HepG2 (cell line): ENCODE data around the gene KIAA1755. TPM values are rescaled to one million over a fixed set of nuclear protein-coding genes. Genes with fewer than 3 reads are reported as not detected.

Source experiments
- AHR ChIP-seq: IDR thresholded peaks from 2 replicates; pipeline ENCODE4 v1.6.1; 2018; ENCODE audit warnings: missing genetic modification reagents, missing compliant biosample characterization
- ATF1 ChIP-seq: IDR thresholded peaks from 2 replicates; pipeline ENCODE4 v1.6.1; 2016; ENCODE audit warnings: mild to moderate bottlenecking, control low read depth
- GPN1 ChIP-seq: sonication (generic); formaldehyde crosslinking; IDR thresholded peaks from 2 replicates; pipeline ENCODE4 v1.5.1; 2020; ENCODE audit warnings: missing genetic modification reagents, borderline replicate concordance
- NFATC3 ChIP-seq: sonication (generic); formaldehyde crosslinking; IDR thresholded peaks from 2 replicates; pipeline ENCODE4 v1.5.1; 2020; ENCODE audit warnings: mild to moderate bottlenecking, missing genetic modification reagents
- PPARG ChIP-seq: conservative IDR thresholded peaks from 2 replicates; pipeline ENCODE4 v1.6.1; 2016; ENCODE audit warnings: missing biosample characterization, missing genetic modification reagents
- PRDM4 ChIP-seq: sonication (generic); formaldehyde crosslinking; IDR thresholded peaks from 2 replicates; pipeline ENCODE4 v1.9.0; 2021; ENCODE audit warnings: missing genetic modification reagents, borderline replicate concordance
- STAG1 ChIP-seq: sonication (generic); formaldehyde crosslinking; IDR thresholded peaks from 2 replicates; pipeline ENCODE4 v1.4.0; 2020; ENCODE audit warnings: missing genetic modification reagents
- TARDBP ChIP-seq: sonication (generic); formaldehyde crosslinking; IDR thresholded peaks from 2 replicates; pipeline ENCODE4 v1.8.0; 2022; ENCODE audit warnings: mild to moderate bottlenecking, missing genetic modification reagents
- ZFP82 ChIP-seq: sonication (generic); formaldehyde crosslinking; IDR thresholded peaks from 2 replicates; pipeline ENCODE4 v1.5.1; 2020; ENCODE audit warnings: mild to moderate bottlenecking, missing genetic modification reagents, borderline replicate concordance
- ZNF12 ChIP-seq: sonication (generic); formaldehyde crosslinking; IDR thresholded peaks from 2 replicates; pipeline ENCODE4 v1.5.0; 2020; ENCODE audit warnings: missing genetic modification reagents
- ZNF350 ChIP-seq: sonication (generic); formaldehyde crosslinking; IDR thresholded peaks from 2 replicates; pipeline ENCODE4 v1.4.0; 2020; ENCODE audit warnings: mild to moderate bottlenecking, low read depth, missing genetic modification reagents, borderline replicate concordance
- ZNF354B ChIP-seq: sonication (generic); formaldehyde crosslinking; IDR thresholded peaks from 2 replicates; pipeline ENCODE4 v1.8.0; 2022; ENCODE audit warnings: mild to moderate bottlenecking, missing genetic modification reagents
- ZNF777 ChIP-seq: sonication (generic); formaldehyde crosslinking; IDR thresholded peaks from 2 replicates; pipeline ENCODE4 v1.4.0; 2020; ENCODE audit warnings: missing genetic modification reagents
- polyA plus RNA-seq, 8 experiments: library from polyadenylated mRNA; depleted of rRNA in 3 of 8; stranded (reverse) in 7 of 8; unstranded in 1 of 8; fragments of >200 nt; fragmentation: Illumina TruSeq in 4 of 8; extraction: Trizol in 4 of 8; gene quantifications; 2 replicates each; pipeline versions ENCODE4 v1.2.1 to v1.2.3, GENCODE V29; 2011 to 2016; ENCODE audit warnings: low read depth in 4 of 8, missing spikeins in 1 of 8, mixed read lengths in 1 of 8; ENCODE audit not compliant: insufficient read depth in 1 of 8
- total RNA-seq, 5 experiments: library from RNA; depleted of rRNA; stranded (reverse); fragments of >200 nt; fragmentation: Illumina TruSeq; extraction: Trizol; gene quantifications; 2 replicates each; pipeline ENCODE4 v1.2.3, GENCODE V29; 2016; ENCODE audit warnings: low read depth in 1 of 5
- TF ChIP-seq, protein P1 (sequence below): sonication (generic); formaldehyde crosslinking; IDR thresholded peaks from 2 replicates; pipeline ENCODE4 v1.4.0; 2020; ENCODE audit warnings: low read depth, mild to moderate bottlenecking, missing genetic modification reagents
- TF ChIP-seq, protein P2 (sequence below): sonication (generic); formaldehyde crosslinking; IDR thresholded peaks from 2 replicates; pipeline ENCODE4 v1.4.0; 2020; ENCODE audit warnings: low read depth, mild to moderate bottlenecking, missing genetic modification reagents
- TF ChIP-seq, protein P3 (sequence below): sonication (generic); formaldehyde crosslinking; IDR thresholded peaks from 2 replicates; pipeline ENCODE4 v1.8.1; 2023; ENCODE audit warnings: mild to moderate bottlenecking, missing genetic modification reagents
- TF ChIP-seq, protein P4 (sequence below): sonication (generic); formaldehyde crosslinking; IDR thresholded peaks from 2 replicates; pipeline ENCODE4 v1.5.0; 2020; ENCODE audit warnings: mild to moderate bottlenecking, missing genetic modification reagents, borderline replicate concordance

Gene KIAA1755
- total and polyA plus RNA-seq, 2 of the 13 experiments (the other 11 are each of a cell fraction or from before 2014, with no cell fraction given), result 0.04 TPM; not detected in 1

- TF ChIP-seq ATF1 (CRISPR knock-in tag) (no peak), TARDBP (CRISPR knock-in tag) (peak; percentile 48; the same call in 1 of the 2 replicates), ZNF777 (CRISPR knock-in tag) (no peak), AHR (CRISPR knock-in tag) (0 out of 2 replicates have a peak, but pooled peaks have one; percentile 57), PPARG (CRISPR knock-in tag) (no peak), GPN1 (CRISPR knock-in tag) (no peak), STAG1 (CRISPR knock-in tag) (peak; percentile 70), ZFP82 (CRISPR knock-in tag) (no peak), ZNF354B (CRISPR knock-in tag) (no peak), NFATC3 (CRISPR knock-in tag) (no peak), ZNF12 (CRISPR knock-in tag) (no peak), ZNF350 (CRISPR knock-in tag) (peak; percentile 53; the same call in 1 of the 2 replicates), PRDM4 (CRISPR knock-in tag) (no peak)
- TF ChIP-seq, protein P1, sequence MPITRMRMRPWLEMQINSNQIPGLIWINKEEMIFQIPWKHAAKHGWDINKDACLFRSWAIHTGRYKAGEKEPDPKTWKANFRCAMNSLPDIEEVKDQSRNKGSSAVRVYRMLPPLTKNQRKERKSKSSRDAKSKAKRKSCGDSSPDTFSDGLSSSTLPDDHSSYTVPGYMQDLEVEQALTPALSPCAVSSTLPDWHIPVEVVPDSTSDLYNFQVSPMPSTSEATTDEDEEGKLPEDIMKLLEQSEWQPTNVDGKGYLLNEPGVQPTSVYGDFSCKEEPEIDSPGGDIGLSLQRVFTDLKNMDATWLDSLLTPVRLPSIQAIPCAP (CRISPR knock-in tag), result no peak
- TF ChIP-seq, protein P2, sequence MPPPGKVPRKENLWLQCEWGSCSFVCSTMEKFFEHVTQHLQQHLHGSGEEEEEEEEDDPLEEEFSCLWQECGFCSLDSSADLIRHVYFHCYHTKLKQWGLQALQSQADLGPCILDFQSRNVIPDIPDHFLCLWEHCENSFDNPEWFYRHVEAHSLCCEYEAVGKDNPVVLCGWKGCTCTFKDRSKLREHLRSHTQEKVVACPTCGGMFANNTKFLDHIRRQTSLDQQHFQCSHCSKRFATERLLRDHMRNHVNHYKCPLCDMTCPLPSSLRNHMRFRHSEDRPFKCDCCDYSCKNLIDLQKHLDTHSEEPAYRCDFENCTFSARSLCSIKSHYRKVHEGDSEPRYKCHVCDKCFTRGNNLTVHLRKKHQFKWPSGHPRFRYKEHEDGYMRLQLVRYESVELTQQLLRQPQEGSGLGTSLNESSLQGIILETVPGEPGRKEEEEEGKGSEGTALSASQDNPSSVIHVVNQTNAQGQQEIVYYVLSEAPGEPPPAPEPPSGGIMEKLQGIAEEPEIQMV (CRISPR knock-in tag), result no peak
- TF ChIP-seq, protein P3, sequence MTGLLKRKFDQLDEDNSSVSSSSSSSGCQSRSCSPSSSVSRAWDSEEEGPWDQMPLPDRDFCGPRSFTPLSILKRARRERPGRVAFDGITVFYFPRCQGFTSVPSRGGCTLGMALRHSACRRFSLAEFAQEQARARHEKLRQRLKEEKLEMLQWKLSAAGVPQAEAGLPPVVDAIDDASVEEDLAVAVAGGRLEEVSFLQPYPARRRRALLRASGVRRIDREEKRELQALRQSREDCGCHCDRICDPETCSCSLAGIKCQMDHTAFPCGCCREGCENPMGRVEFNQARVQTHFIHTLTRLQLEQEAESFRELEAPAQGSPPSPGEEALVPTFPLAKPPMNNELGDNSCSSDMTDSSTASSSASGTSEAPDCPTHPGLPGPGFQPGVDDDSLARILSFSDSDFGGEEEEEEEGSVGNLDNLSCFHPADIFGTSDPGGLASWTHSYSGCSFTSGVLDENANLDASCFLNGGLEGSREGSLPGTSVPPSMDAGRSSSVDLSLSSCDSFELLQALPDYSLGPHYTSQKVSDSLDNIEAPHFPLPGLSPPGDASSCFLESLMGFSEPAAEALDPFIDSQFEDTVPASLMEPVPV (CRISPR knock-in tag), result no peak
- TF ChIP-seq, protein P4, sequence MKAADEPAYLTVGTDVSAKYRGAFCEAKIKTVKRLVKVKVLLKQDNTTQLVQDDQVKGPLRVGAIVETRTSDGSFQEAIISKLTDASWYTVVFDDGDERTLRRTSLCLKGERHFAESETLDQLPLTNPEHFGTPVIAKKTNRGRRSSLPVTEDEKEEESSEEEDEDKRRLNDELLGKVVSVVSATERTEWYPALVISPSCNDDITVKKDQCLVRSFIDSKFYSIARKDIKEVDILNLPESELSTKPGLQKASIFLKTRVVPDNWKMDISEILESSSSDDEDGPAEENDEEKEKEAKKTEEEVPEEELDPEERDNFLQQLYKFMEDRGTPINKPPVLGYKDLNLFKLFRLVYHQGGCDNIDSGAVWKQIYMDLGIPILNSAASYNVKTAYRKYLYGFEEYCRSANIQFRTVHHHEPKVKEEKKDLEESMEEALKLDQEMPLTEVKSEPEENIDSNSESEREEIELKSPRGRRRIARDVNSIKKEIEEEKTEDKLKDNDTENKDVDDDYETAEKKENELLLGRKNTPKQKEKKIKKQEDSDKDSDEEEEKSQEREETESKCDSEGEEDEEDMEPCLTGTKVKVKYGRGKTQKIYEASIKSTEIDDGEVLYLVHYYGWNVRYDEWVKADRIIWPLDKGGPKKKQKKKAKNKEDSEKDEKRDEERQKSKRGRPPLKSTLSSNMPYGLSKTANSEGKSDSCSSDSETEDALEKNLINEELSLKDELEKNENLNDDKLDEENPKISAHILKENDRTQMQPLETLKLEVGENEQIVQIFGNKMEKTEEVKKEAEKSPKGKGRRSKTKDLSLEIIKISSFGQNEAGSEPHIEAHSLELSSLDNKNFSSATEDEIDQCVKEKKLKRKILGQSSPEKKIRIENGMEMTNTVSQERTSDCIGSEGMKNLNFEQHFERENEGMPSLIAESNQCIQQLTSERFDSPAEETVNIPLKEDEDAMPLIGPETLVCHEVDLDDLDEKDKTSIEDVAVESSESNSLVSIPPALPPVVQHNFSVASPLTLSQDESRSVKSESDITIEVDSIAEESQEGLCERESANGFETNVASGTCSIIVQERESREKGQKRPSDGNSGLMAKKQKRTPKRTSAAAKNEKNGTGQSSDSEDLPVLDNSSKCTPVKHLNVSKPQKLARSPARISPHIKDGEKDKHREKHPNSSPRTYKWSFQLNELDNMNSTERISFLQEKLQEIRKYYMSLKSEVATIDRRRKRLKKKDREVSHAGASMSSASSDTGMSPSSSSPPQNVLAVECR (CRISPR knock-in tag), result peak; percentile 42; the same call in 1 of the 2 replicates
Observed at GRCh38 chr20:38290829-38291814, 30.6 kb upstream of the KIAA1755 start (continued).
